ENCODE results near the gene NUP85.

DNA sequence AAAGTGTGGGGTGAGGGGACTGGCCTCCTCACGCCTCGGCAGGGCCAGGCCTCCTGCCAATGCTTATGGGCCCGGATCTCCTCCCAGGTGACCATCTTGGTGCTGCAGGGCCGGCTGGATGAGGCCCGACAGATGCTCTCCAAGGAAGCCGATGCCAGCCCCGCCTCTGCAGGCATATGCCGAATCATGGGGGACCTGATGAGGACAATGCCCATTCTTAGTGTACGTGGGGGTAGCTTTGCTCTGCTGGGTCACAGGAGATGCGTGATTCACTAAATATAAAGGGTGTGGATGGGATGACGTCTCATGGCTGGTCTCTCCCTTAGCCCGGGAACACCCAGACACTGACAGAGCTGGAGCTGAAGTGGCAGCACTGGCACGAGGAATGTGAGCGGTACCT is 19.5 kb downstream of the NUP85 start:
- TF ChIP-seq, protein P1, sequence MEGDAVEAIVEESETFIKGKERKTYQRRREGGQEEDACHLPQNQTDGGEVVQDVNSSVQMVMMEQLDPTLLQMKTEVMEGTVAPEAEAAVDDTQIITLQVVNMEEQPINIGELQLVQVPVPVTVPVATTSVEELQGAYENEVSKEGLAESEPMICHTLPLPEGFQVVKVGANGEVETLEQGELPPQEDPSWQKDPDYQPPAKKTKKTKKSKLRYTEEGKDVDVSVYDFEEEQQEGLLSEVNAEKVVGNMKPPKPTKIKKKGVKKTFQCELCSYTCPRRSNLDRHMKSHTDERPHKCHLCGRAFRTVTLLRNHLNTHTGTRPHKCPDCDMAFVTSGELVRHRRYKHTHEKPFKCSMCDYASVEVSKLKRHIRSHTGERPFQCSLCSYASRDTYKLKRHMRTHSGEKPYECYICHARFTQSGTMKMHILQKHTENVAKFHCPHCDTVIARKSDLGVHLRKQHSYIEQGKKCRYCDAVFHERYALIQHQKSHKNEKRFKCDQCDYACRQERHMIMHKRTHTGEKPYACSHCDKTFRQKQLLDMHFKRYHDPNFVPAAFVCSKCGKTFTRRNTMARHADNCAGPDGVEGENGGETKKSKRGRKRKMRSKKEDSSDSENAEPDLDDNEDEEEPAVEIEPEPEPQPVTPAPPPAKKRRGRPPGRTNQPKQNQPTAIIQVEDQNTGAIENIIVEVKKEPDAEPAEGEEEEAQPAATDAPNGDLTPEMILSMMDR (IDR thresholded peaks at IDR 0.05; ENCODE audit: insufficient read depth, low read length): no peak
- TF ChIP-seq GABPA (IDR thresholded peaks at IDR 0.05; ENCODE audit: low read depth) (no peak), POLR2AphosphoS5 (IDR thresholded peaks at IDR 0.05; ENCODE audit: low read depth) (no peak)
